ENCODE measurements around the gene TBC1D16. TPM values are rescaled to one million over a fixed set of nuclear protein-coding genes. Genes with fewer than 3 reads are reported as not detected.
"Not testable (repeated sequence)": the region's sequence is repeated elsewhere in the genome, so short reads cannot be mapped to it uniquely, and the experiment has no call there.

The TBC1D16 gene
- total RNA-seq, 1 donor from 2014 or later = 1.4 TPM

DNA sequence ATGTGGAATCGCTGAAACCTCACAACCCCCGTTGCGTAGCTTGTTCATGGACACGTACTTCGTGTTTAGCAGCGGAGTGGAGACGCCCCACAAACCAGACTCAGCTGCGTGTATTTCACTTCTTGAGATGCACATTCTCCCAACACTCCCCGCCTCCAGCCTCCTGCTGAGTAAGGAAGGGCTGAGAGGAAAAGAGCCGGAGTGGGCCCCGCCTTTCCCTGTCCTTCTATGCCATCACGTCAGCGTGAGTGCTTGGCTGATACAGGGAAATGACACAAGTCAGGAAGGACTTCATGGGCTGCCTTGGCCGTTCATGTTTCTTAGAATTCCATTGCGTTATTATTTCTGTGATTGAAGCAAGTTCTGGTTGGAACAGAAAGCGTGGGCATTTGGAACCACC lies 127.8 kb downstream of the TBC1D16 start:
- Mint-ChIP-seq H3K36me3 (ENCODE audit: low read depth) (no peaks in the 10 kb centered on the region), H3K4me1 (ENCODE audit: low read depth) (no peaks in the 10 kb centered on the region), H3K9me3 (no peaks in the 10 kb centered on the region), H3K27ac (no peak overlapping the region), H3K27me3 (ENCODE audit: low read depth) (peaks cover 7% of the 10 kb centered on the region), H3K4me3 (ENCODE audit: low read depth) (no peak overlapping the region)
- intact Hi-C loops (cut with micrococcal nuclease) = no loop called here
- no peak for DNase-seq (ENCODE audit: low spot score)

GRCh38 chr17:79907217-79907715 lies 128.4 kb downstream of the TBC1D16 start:
- no peak overlapping the region for H3K4me3 Mint-ChIP-seq (ENCODE audit: low read depth)

GRCh38 chr17:79905832-79906231 lies 129.8 kb downstream of the TBC1D16 start:
- Mint-ChIP-seq H3K4me3 (ENCODE audit: low read depth) (no peak overlapping the region), H3K36me3 (ENCODE audit: low read depth) (no peaks in the 10 kb centered on the region), H3K27me3 (ENCODE audit: low read depth) (peaks cover 7% of the 10 kb centered on the region), H3K27ac (no peak overlapping the region), H3K4me1 (ENCODE audit: low read depth) (no peaks in the 10 kb centered on the region), H3K9me3 (no peaks in the 10 kb centered on the region)
- intact Hi-C loops (cut with micrococcal nuclease) = no loop called here
- no peak for DNase-seq (ENCODE audit: low spot score)

More at GRCh38 chr17:79907217-79907715, 128.4 kb downstream of the TBC1D16 start:
- DNase-seq (ENCODE audit: low spot score) = no peak
- Mint-ChIP-seq H3K27ac (no peak overlapping the region), H3K36me3 (ENCODE audit: low read depth) (no peaks in the 10 kb centered on the region), H3K4me1 (ENCODE audit: low read depth) (no peaks in the 10 kb centered on the region), H3K27me3 (ENCODE audit: low read depth) (peaks cover 7% of the 10 kb centered on the region), H3K9me3 (no peaks in the 10 kb centered on the region)
- intact Hi-C loops (cut with micrococcal nuclease) = no loop called here

GRCh38 chr17:79904865-79905264 lies 130.8 kb downstream of the TBC1D16 start:
- H3K4me1 Mint-ChIP-seq (ENCODE audit: low read depth) = no peaks in the 10 kb centered on the region
- DNase-seq (ENCODE audit: low spot score) = no peak
- H3K27ac Mint-ChIP-seq = no peak overlapping the region
- no peaks in the 10 kb centered on the region for H3K9me3 Mint-ChIP-seq
- H3K4me3 Mint-ChIP-seq (ENCODE audit: low read depth) = no peak overlapping the region
- no peaks in the 10 kb centered on the region for H3K36me3 Mint-ChIP-seq (ENCODE audit: low read depth)
- H3K27me3 Mint-ChIP-seq (ENCODE audit: low read depth) = peaks cover 8% of the 10 kb centered on the region
- intact Hi-C loops (cut with micrococcal nuclease) = no loop called here

DNA sequence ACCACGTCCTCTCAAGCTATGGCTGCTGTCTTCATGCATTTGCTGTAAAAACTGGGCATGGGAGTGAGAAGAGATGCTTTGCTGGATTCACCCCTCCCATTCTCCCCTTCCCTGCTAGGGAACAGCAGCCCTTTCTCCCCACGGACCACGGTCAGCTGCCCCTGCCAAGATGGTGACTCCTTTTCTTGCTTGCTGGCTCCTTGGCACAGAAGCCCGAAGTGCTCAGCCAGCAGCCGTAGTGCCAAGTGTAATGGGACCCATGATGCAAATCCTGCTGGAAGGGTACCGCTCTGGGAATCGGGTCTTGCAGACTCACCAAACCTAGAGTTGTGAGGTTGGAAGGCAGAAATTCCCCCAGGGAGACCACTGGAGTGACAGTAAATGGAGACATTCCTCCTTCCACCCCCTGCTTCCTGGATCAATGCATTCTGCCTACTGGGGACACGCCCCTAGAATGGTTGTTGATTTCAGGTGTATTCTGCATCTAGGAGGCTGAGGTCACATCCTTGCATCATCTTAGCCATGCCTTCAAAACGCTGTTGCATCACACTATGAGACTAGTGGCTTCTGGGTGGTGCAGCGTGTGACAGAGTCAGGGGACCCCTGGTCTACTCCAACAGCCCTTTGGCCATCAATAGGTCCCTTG lies 133.4 kb downstream of the TBC1D16 start:
- no peaks in the 10 kb centered on the region for H3K9me3 Mint-ChIP-seq
- H3K4me1 Mint-ChIP-seq (ENCODE audit: low read depth) = no peaks in the 10 kb centered on the region
- no peaks in the 10 kb centered on the region for H3K36me3 Mint-ChIP-seq (ENCODE audit: low read depth)
- H3K27me3 Mint-ChIP-seq (ENCODE audit: low read depth) = peaks cover 10% of the 10 kb centered on the region
- H3K27ac Mint-ChIP-seq = no peak overlapping the region
- no peak overlapping the region for H3K4me3 Mint-ChIP-seq (ENCODE audit: low read depth)
- intact Hi-C loops (cut with micrococcal nuclease) = no loop called here
- DNase-seq (ENCODE audit: low spot score) = no peak

DNA sequence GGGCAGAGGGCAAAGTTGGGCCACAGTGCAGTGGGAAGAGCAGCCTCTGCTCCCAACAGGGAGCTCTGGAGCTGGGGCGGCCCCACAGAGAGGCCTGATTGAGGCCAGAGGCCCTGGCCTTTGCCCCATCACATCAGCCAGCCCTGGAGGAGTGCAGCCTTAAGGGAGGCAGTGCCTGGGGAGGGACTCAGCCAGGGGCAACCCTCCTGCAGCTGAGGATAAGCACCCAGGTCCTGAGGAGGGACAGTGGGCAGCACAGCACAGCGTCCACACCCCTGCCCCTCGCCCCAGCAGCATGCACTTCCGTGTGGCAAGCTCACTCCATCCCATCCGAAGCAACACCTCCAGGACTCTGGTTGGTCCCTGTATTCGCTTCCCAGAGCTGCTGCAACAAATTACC lies 134.5 kb downstream of the TBC1D16 start:
- Mint-ChIP-seq H3K36me3 (ENCODE audit: low read depth) (no peaks in the 10 kb centered on the region), H3K9me3 (no peaks in the 10 kb centered on the region), H3K27me3 (ENCODE audit: low read depth) (peaks cover 10% of the 10 kb centered on the region), H3K4me1 (ENCODE audit: low read depth) (no peaks in the 10 kb centered on the region), H3K4me3 (ENCODE audit: low read depth) (no peak overlapping the region), H3K27ac (no peak overlapping the region)
- intact Hi-C loops (cut with micrococcal nuclease) = no loop called here
- DNase-seq (ENCODE audit: low spot score) = no peak

- intact Hi-C loops (cut with micrococcal nuclease) = no loop called here
- no peak overlapping the region for H3K27ac Mint-ChIP-seq
- no peaks in the 10 kb centered on the region for H3K4me1 Mint-ChIP-seq (ENCODE audit: low read depth)
- DNase-seq (ENCODE audit: low spot score) = no peak
- H3K27me3 Mint-ChIP-seq (ENCODE audit: low read depth) = peaks cover 10% of the 10 kb centered on the region
- H3K36me3 Mint-ChIP-seq (ENCODE audit: low read depth) = no peaks in the 10 kb centered on the region
- H3K4me3 Mint-ChIP-seq (ENCODE audit: low read depth) = no peak overlapping the region
- no peaks in the 10 kb centered on the region for H3K9me3 Mint-ChIP-seq
These were observed 136.1 kb downstream of the TBC1D16 start for GRCh38 chr17:79899584-79899983.

- no peak overlapping the region for H3K4me3 Mint-ChIP-seq (ENCODE audit: low read depth)
These were observed 138.2 kb downstream of the TBC1D16 start for GRCh38 chr17:79897243-79898063.

GRCh38 chr17:79893457-79893856 lies 142.2 kb downstream of the TBC1D16 start:
- intact Hi-C loops (cut with micrococcal nuclease); H3K27ac Mint-ChIP-seq; H3K4me1 Mint-ChIP-seq (ENCODE audit: low read depth); DNase-seq (ENCODE audit: low spot score); H3K36me3 Mint-ChIP-seq (ENCODE audit: low read depth); H3K9me3 Mint-ChIP-seq; H3K4me3 Mint-ChIP-seq (ENCODE audit: low read depth); H3K27me3 Mint-ChIP-seq (ENCODE audit: low read depth): not testable (repeated sequence)

More at GRCh38 chr17:79897243-79898063, 138.2 kb downstream of the TBC1D16 start:
- H3K27me3 Mint-ChIP-seq (ENCODE audit: low read depth) = peaks cover 10% of the 10 kb centered on the region
- H3K9me3 Mint-ChIP-seq = no peaks in the 10 kb centered on the region
- H3K4me1 Mint-ChIP-seq (ENCODE audit: low read depth) = no peaks in the 10 kb centered on the region
- no peaks in the 10 kb centered on the region for H3K36me3 Mint-ChIP-seq (ENCODE audit: low read depth)
- no peak overlapping the region for H3K27ac Mint-ChIP-seq
- DNase-seq (ENCODE audit: low spot score) = no peak
- intact Hi-C loops (cut with micrococcal nuclease) = no loop called here

DNA sequence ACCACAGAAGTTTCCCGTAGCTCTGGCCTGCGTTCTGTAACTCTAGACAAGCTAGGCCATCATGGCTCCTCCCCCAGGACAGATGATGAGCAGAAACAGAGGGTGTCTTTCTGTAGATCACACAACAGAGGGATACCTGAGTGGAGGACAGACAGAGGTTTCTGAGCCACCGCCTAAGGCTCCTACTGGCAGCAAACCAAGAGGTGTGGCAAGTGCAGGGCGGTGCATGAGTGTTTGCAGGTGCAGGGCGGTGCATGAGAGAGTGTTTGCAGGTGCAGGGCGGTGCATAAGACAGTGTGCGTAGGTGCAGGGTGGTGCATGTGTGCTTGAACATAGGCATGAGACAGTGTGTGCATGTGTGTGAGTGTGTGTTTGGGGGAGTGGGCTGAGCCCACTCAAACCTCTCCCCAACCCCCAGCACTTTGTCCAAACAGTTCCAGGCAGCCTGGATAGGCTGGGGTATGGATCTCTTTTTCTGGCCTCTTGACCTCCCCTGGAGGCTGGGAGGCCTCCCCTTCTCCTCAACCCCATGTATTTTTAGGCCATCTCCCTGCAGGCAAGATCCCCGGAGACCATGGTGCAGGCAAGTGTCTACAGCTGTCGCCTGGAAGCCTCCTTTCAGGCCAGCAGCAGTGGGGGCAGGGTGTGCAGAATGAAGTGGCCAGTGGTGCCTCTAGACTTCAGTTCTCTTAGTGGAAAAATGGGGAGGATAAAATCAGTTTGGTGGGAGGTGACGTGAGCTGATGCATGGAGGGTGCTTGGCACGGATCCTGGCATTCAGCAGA lies 143.0 kb downstream of the TBC1D16 start:
- Mint-ChIP-seq H3K36me3 (ENCODE audit: low read depth) (no peaks in the 10 kb centered on the region), H3K9me3 (no peaks in the 10 kb centered on the region), H3K4me1 (ENCODE audit: low read depth) (no peaks in the 10 kb centered on the region), H3K27me3 (ENCODE audit: low read depth) (peaks cover 6% of the 10 kb centered on the region), H3K27ac (no peak overlapping the region), H3K4me3 (ENCODE audit: low read depth) (no peak overlapping the region)
- DNase-seq (ENCODE audit: low spot score) = no peak
- intact Hi-C loops (cut with micrococcal nuclease) = no loop called here

DNA sequence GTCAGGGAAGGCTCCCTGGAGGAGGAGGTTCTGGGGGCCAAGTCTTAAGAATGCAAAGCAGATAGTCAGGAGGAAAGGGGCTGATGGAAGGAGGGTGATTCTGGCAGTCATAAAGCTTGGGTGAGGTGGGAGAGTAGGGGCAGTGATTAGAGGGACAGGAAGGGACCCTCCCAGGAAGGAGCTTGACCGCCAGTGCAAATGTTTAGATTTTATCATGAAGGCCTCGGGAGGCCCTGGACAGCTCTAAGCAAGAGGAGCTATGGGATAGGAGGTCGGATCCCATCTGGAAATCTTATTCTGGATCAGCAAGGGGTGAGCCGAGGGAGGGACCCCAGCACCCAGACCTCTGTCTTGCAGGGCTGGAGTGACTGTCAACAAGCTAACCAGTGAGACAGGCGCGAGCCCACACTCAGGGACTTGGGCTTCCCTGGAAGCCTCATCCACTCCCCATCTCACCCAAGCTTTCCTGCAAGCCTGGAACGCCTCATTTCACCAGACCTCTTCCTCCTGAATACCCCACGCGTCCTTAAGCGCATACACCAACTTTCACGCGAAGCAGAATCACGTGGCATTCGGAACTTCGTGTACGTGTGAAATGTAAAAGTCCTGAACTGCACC lies 144.4 kb downstream of the TBC1D16 start:
- no peak overlapping the region for H3K27ac Mint-ChIP-seq
- no peaks in the 10 kb centered on the region for H3K36me3 Mint-ChIP-seq (ENCODE audit: low read depth)
- peaks cover 8% of the 10 kb centered on the region for H3K27me3 Mint-ChIP-seq (ENCODE audit: low read depth)
- DNase-seq (ENCODE audit: low spot score) = no peak
- H3K4me3 Mint-ChIP-seq (ENCODE audit: low read depth) = no peak overlapping the region
- H3K4me1 Mint-ChIP-seq (ENCODE audit: low read depth) = no peaks in the 10 kb centered on the region
- no peaks in the 10 kb centered on the region for H3K9me3 Mint-ChIP-seq
- intact Hi-C loops (cut with micrococcal nuclease) = no loop called here

- intact Hi-C loops (cut with micrococcal nuclease) = no loop called here
- Mint-ChIP-seq H3K4me1 (ENCODE audit: low read depth) (no peaks in the 10 kb centered on the region), H3K4me3 (ENCODE audit: low read depth) (no peak overlapping the region), H3K9me3 (no peaks in the 10 kb centered on the region), H3K27me3 (ENCODE audit: low read depth) (peaks cover 8% of the 10 kb centered on the region), H3K27ac (no peak overlapping the region), H3K36me3 (ENCODE audit: low read depth) (no peaks in the 10 kb centered on the region)
- no peak for DNase-seq (ENCODE audit: low spot score)
These were observed 145.0 kb downstream of the TBC1D16 start for GRCh38 chr17:79890706-79891105.

Data from activated T-helper 2 cell treated with anti-CD3 and anti-CD28 coated beads, Interferon-gamma antibody, Interleukin-2, Interleukin-4, amounts not matched to agents 10 μg/mL and 5 μg/mL and 100 μg/mL, durations not matched to agents 14 hours and 24 hours and 36 hours (primary cell).